GM18951 (cell line): ENCODE data around the gene SBSN.

ENCODE experiments used
- POLR2A ChIP-seq: IDR thresholded peaks from 4 replicates; pipeline ENCODE4 v1.6.1; 2011; ENCODE audit warnings: mild to moderate bottlenecking; ENCODE audit not compliant: insufficient read length, insufficient read depth; ENCODE audit errors: extremely low read depth
- in situ Hi-C: fragments of 300-500 bp; cut with MboI; formaldehyde crosslinking; loops from one replicate; pipeline ENCODE4 v1.12.0; 2022; ENCODE audit warnings: low sequenced_read_pairs, mixed read lengths, inconsistent platforms; ENCODE audit not compliant: unreplicated experiment

Gene SBSN

DNA sequence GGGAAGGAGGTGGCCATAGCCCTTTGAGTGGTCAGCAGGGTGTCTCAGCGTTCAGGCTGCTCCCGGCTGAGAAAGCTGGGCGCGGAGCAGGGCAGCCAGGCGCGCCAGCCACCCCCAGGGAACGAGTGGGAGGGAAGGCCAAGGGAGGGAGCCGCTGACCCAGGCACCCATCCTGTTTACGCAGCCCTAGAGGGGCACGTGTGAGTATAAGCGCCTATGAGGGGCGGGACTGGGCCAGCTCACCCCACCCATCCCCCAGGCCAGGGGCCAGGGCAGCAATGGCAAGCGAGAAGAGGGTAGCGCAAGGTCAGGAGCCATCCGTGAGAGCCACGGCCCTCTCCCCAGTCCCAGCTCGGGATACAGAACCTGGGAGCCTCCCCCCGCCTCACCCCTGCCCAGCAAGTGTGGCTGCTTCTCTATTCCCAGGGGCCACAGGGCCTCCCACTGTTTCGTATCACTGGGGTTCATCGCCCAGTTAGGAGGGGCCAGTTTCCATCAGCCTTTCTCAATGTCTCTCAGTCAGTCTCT lies 13.8 kb downstream of the SBSN start:
- TF ChIP-seq POLR2A, result no peak
- in situ Hi-C loops, result no loop called here

DNA sequence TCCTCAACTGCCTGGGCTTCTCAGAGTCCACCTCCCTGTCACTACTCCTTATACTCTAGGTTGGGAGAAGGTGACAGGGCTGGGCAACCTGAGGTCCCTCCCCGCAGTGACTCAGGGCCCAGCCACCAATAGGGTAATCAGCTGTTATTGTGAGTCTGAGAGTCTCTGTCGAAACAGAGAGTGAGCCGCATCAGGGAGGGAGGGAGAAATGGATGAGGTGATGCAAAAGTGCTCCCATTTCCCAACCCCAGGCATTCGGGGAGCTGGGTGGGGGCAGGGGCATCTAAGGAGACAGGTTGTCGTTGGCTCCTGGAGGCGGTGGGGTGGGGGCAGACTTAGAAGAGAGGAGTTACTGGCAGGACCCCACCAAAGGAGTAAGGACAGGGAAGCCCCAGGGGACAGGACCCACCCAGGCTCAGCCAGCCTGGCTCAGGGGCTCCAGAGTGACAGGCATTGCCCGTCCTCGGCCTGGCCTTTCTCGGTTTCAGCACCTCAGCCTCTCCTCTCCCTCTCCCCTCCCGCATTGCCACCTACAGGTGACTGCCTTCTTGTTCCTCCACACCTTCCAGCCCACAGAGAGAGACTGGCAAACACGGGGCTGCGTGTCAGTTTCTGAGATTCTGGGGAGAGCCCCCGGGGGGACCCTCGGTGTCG lies 14.4 kb downstream of the SBSN start, which contains the start of gene DMKN:
DMKN (minus strand) TSS at position 22 of the 654 bp plus-strand sequence. CDS start 174 bp downstream, outside the sequence.
- no peak for TF ChIP-seq POLR2A

DNA sequence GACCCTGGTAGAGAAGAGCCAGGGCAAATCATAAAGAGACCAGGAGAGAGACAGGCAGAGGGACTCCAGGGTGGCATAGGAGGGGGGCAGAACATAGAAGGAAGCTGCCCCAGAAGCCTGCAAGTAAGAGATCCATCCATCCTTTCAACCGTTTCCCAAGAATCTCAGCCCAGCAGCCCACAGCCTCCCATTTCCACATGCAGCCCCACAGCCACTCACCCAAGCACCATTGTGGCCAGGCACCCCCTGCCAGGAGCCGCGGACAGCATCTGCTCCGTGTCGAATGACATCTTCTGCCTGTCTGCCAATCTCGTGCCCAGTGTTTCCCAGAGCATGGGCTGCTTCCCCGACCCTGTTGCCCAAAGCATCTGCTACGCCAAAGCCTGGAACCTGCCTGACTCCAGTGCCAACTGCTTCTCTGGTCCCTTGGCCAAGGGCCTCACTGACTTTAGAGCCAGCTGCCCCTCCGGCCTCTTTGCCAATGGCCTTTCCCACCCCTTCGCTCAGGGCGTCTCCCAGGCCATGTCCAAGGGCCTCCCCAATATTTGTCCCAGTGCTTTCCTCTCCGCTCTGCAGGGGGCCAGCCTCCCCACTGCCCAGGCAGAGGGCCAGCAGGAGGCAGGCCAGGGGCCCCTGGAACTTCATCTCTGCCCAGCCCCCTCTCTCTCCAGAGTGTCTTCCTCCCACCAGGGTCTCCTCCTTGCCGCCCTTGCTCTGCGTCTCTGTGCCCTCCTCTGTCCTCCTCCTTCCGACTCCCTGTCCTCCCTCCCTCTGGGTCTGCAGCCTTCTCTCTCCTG lies 15.1 kb downstream of the SBSN start:
- TF ChIP-seq POLR2A, result no peak
- in situ Hi-C loops, result no loop called here

More for the DNA sequence above, 14.4 kb downstream of the SBSN start, which contains the start of gene DMKN:
- in situ Hi-C loops, result no loop called here

DNA sequence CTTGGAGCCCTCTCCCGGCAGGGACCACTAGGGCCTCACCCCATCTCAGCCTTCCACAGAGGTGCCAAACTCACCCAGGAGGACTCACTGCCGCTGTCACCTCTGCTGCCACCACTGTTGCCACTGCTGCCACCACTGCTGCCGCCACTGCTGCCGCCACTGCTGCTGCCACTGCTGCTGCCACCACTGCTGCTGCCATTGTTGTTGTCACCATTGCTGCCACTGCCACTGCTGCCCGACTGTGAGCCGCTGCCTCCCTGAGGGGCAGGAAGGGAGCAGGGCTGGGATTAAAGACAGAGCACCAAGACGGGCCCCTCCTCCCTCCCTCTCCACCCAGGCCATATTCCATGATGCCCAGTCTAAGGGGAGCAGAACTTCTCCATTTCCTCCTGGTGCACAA lies 16.8 kb downstream of the SBSN start:
- in situ Hi-C loops, result no loop called here
- no peak for TF ChIP-seq POLR2A

DNA sequence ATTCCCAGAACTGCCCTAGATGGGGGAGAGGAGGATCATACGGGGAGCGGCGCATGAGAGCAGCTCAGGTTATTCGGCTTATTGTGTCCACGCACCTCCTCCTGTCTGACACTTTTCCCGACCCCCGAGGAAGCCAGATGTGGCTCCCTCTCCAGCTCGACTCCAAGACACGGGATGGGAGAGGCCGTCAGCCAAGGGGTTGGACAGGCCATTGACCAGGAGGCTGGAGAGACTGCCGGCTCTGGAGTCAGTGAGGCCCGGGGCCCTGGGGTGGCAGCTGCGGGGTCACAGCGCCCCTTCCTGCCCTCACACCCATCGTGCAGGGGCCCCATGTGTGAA lies 17.5 kb downstream of the SBSN start:
- no peak for TF ChIP-seq POLR2A
- in situ Hi-C loops, result no loop called here

DNA sequence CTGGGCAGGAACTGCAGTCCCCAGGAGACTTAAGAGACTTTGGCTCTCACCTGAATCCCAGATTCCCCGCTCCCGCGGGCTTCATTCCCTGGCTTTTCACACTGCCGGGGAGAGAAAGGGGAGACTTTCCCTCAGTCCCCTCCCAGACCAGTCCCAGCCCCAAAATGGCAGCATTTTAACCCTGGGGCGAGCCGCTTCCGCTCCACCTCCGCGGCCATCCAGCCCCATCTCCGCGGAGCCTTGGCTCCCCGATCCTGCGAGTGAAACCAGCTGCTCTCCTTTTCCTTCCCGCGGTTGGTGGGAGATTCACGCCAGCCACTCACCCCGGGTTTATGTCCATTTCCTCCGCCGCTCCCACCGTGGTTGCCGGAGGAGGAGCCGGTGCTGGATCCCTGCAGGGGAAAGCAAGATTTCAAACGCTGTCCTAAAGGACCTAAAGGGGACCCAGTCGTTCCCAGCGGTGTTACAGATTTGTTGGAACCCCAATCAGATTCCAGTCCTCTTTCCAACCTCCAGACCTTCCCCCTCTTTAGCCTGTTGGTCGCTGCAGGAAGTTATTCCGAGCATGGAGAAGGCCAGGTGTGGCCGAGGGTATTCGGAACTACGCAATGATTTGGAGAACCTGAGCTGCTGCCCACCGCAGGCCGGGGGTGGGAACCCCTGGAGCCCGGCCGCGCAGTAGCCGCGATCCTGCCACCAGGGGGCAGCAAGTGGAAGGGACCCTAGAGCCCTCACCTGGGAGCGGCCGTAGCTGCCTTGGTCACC lies 18.1 kb downstream of the SBSN start:
- in situ Hi-C loops, result no loop called here
- no peak for TF ChIP-seq POLR2A

DNA sequence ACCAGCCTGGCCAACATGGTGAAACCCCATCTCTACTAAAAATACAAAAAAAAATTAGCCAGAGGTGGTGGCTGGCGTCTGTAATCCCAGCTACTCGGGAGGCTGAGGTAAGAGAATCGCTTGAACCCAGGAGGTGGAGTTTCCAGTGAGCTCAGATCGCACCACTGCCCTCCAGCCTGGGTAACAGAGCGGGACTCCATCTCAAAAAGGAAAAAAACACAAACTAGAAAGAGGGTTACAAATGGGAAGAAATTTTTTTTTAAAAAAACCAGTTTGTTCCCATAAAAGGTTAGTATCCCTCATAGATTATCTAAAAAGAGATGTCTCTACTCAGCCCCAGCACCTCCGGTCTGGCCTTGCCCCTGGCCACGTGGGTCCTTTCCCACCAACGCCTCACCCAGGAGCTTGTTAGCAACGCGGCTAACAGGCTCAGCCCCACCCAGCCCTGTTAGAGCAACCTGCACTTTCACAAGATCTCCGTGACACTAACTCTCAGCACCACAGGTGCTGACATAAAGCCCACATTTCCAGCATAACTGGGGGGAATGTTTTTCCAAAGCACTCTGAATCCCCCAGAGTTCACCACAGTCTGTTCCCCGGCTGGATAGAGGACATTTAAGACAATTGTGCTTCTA lies 19.0 kb downstream of the SBSN start:
- TF ChIP-seq POLR2A, result no peak
- in situ Hi-C loops, result no loop called here

DNA sequence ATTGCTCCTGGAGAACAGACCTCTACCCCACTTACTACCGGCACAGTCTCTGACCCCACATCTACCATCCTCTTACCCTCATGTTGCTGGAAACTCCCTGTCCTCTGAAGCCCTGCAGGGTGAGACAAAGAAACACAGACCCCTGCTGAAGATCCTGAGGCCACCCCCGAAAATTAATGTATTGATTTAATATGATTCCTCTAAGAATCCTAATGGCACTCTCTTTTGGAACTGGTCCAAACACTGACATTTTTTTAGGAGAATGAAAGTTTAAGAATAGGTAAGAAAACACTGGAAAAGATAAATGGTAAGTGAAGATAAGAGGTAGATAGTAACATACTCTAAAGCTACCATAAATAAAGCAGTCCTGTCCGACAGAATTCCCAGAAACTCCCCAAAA lies 20.0 kb downstream of the SBSN start:
- in situ Hi-C loops, result no loop called here
- TF ChIP-seq POLR2A, result no peak

DNA sequence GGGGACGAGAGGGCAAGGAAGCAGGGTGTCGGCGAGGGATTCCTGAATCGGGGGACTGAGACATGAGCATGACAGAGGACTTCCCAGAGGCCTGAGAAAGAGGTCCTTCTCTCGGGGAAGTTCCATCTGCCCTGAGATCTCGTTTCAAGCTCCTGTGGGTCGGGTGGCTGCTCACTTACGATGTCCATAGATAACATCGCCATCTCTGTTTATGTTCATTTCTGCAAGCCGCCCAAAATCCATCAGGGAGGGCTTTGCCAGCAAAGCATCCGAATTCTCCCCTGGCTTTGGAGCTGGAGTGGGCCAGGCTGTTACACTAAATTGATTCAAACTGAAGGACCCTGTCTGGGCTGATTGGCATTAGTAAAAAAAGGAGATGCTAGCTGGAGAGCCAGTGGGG lies 20.6 kb downstream of the SBSN start:
- TF ChIP-seq POLR2A, result no peak
- in situ Hi-C loops, result no loop called here

DNA sequence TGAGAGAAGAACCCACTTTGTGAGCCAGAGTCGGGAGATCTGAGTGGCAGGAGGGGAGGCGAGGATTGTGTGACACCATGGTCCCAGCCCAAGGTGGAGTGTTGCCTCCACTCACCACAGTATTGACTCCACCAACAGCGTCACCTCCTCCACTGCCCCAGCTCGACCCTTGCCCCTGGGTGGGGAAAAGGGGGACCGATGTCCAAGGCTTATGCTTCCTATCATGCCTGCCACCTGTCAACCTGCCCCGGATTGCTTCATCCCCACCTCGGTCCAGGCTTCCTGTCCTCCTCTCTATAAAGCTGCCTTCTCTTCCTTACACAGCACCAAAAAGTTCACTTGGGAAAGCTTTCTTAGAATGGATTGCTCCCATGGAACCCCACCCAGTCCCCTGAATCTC lies 22.1 kb downstream of the SBSN start:
- TF ChIP-seq POLR2A, result no peak
- in situ Hi-C loops, result no loop called here

DNA sequence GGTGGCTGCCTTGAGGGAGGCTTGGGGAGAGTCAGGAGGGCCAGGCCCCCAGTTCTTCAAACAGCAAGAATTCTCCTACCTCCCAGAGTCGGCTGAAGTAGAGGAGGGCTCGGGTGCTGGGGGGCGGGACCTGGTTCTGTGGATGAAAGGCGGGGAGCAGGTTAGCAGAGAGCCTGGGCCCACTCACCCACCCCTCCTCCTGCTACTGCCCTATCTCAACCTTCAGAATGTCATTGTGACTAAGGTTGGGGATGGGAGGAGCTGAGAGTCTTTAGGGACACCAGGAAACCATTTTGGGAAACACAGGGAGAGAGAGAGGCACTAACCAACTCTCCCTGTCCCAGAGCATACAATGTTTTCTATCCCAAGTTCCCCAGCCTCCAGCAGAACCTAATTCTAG lies 25.4 kb downstream of the SBSN start:
- no peak for TF ChIP-seq POLR2A
- in situ Hi-C loops, result no loop called here

DNA sequence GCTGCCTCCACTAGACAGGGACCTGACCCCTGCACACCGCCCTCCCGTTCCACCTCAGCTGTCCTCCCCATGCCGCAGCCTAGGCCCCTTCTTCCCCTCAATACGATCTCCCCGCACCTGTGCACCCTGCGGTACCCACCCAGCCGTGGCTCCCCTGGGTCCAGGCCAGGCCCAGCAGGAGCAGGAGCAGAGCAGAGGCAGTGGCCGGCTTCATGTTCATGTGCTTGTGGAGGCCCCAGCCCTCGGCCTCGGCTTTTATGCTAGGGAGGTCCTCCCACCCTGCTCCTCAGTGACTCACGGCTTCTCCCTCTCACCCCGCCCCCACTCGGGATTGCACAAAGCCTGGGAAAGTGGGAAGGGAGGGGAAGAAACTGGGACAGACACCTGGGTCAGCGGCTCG lies 26.4 kb downstream of the SBSN start:
- no peak for TF ChIP-seq POLR2A
- in situ Hi-C loops, result no loop called here

DNA sequence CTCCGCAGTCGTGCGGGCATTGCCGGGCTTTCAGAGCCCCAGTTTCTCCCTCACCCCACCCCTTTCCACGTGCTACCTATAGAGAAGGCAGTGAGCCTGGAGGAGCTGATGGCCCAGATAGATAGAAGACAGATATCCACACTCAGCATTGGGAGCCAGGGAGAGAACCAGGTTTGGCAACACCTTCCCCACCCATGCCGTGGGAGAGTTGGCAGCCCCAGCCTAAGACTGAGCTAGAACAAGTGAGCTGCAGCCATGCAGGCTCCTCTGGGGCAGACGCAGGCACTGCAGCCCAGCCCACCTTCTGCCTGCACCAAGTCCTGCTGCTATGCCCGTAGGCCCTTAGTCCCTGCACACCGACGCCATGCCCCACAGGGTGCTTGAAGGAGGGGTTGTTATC lies 27.5 kb downstream of the SBSN start:
- in situ Hi-C loops, result no loop called here
- no peak for TF ChIP-seq POLR2A
